Measurements from ENCODE around the gene RBKS.
A peak's percentile ranks its signal among the peaks of the same experiment; 100 is the strongest.

RBKS gene

GRCh38 chr2:27890146-27890923 is at the start of gene RBKS, which contains the start of gene BABAM2:
Gene RBKS, minus strand, starts transcription at chr2:27890387. Its CDS starts 42 bp downstream, at chr2:27890345.
Gene BABAM2, plus strand, starts transcription at chr2:27890729. Its CDS starts 3,828 bp downstream, at chr2:27894557.
- peak; percentile 96 for DNase-seq

GRCh38 chr2:27935026-27935425 is 44.8 kb upstream of the RBKS start:
- no peak for DNase-seq

- no peak for DNase-seq
These were observed 42.2 kb upstream of the RBKS start for GRCh38 chr2:27932396-27932795.

- DNase-seq: no peak
These were observed 41.3 kb upstream of the RBKS start for GRCh38 chr2:27931361-27931950.

- no peak for DNase-seq
These were observed 39.8 kb upstream of the RBKS start for GRCh38 chr2:27929916-27930486.

GRCh38 chr2:27925766-27926472 is 35.7 kb upstream of the RBKS start:
- no peak for DNase-seq

- no peak for DNase-seq
These were observed 32.7 kb upstream of the RBKS start for GRCh38 chr2:27922842-27923241.

GRCh38 chr2:27921880-27922547 is 31.8 kb upstream of the RBKS start:
- DNase-seq: no peak

- DNase-seq: no peak
These were observed 31.2 kb upstream of the RBKS start for GRCh38 chr2:27921424-27921823.

GRCh38 chr2:27920148-27920885 is 30.1 kb upstream of the RBKS start:
- DNase-seq: no peak

GRCh38 chr2:27916293-27916995 is 26.3 kb upstream of the RBKS start:
- no peak for DNase-seq

GRCh38 chr2:27915874-27916273 is 25.7 kb upstream of the RBKS start:
- DNase-seq: no peak

GRCh38 chr2:27915191-27915590 is 25.0 kb upstream of the RBKS start:
- DNase-seq: no peak

GRCh38 chr2:27914805-27915175 is 24.6 kb upstream of the RBKS start:
- DNase-seq: no peak

- no peak for DNase-seq
These were observed 24.0 kb upstream of the RBKS start for GRCh38 chr2:27914041-27914804.

- no peak for DNase-seq
These were observed 22.3 kb upstream of the RBKS start for GRCh38 chr2:27912512-27912911.

GRCh38 chr2:27911458-27912210 is 21.4 kb upstream of the RBKS start:
- no peak for DNase-seq

- DNase-seq: no peak
These were observed 19.7 kb upstream of the RBKS start for GRCh38 chr2:27909901-27910300.

- no peak for DNase-seq
These were observed 17.4 kb upstream of the RBKS start for GRCh38 chr2:27907547-27907946.

GRCh38 chr2:27906074-27906473 is 15.9 kb upstream of the RBKS start:
- no peak for DNase-seq
